Hepatocyte (in vitro differentiated cells): ENCODE results near the gene AURKA.

Experiments used
- CTCF ChIP-seq: fragments of 200-600 bp; sonication (generic); IDR thresholded peaks from 2 replicates; pipeline ENCODE4 v1.5.1; 2016; ENCODE audit warnings: antibody characterized with exemption, mild to moderate bottlenecking; ENCODE audit not compliant: poor library complexity
- EZH2 ChIP-seq: fragments of 200-600 bp; sonication (generic); IDR thresholded peaks from 2 replicates; pipeline ENCODE4 v1.6.1; 2016; ENCODE audit warnings: antibody characterized with exemption, mild to moderate bottlenecking, borderline replicate concordance
- EZH2phosphoT487 ChIP-seq: fragments of 200-600 bp; sonication (generic); IDR thresholded peaks from one replicate; pipeline ENCODE4 v1.6.1; 2018; ENCODE audit warnings: antibody characterized with exemption, mild to moderate bottlenecking, low read depth, moderate library complexity; ENCODE audit not compliant: unreplicated experiment, severe bottlenecking

- TF ChIP-seq CTCF: no peak
- no peak for TF ChIP-seq EZH2
- no peak for TF ChIP-seq EZH2phosphoT487
Measured at GRCh38 chr20:56427797-56428196, 35.8 kb upstream of the AURKA start.
